ENCODE data around the gene CPED1.

The CPED1 gene

GRCh38 chr7:121294448-121294992 is 306.0 kb downstream of the CPED1 start:
- TF ChIP-seq CTCF (IDR thresholded peaks at IDR 0.05; ENCODE audit: insufficient read depth, low read depth, low read length, missing control alignments) = no peak
- DNase-seq (ENCODE audit: low read depth) = no peak
- no peak overlapping the region for H3K4me3 ChIP-seq (ENCODE audit: low read depth, low read length)

- no peak overlapping the region for H3K4me3 ChIP-seq (ENCODE audit: low read depth, low read length)
- no peak for TF ChIP-seq CTCF (IDR thresholded peaks at IDR 0.05; ENCODE audit: insufficient read depth, low read depth, low read length, missing control alignments)
- no peak for DNase-seq (ENCODE audit: low read depth)
Observed at GRCh38 chr7:121297843-121298242, 309.3 kb downstream of the CPED1 start.

GRCh38 chr7:121298831-121299239 is 310.3 kb downstream of the CPED1 start:
- no peak overlapping the region for H3K4me3 ChIP-seq (ENCODE audit: low read depth, low read length)
- no peak for TF ChIP-seq CTCF (IDR thresholded peaks at IDR 0.05; ENCODE audit: insufficient read depth, low read depth, low read length, missing control alignments)
- no peak for DNase-seq (ENCODE audit: low read depth)

GRCh38 chr7:121300685-121301420 is 312.3 kb downstream of the CPED1 start:
- no peak for TF ChIP-seq CTCF (IDR thresholded peaks at IDR 0.05; ENCODE audit: insufficient read depth, low read depth, low read length, missing control alignments)
- no peak for DNase-seq (ENCODE audit: low read depth)
- H3K4me3 ChIP-seq (ENCODE audit: low read depth, low read length) = no peak overlapping the region

- no peak for DNase-seq (ENCODE audit: low read depth)
- no peak for TF ChIP-seq CTCF (IDR thresholded peaks at IDR 0.05; ENCODE audit: insufficient read depth, low read depth, low read length, missing control alignments)
- H3K4me3 ChIP-seq (ENCODE audit: low read depth, low read length) = no peak overlapping the region
Observed at GRCh38 chr7:121301446-121302213, 313.1 kb downstream of the CPED1 start.

- TF ChIP-seq CTCF (IDR thresholded peaks at IDR 0.05; ENCODE audit: insufficient read depth, low read depth, low read length, missing control alignments) = no peak
- DNase-seq (ENCODE audit: low read depth) = peak; percentile 77
- H3K4me3 ChIP-seq (ENCODE audit: low read depth, low read length) = no peak overlapping the region
Observed at GRCh38 chr7:121302214-121302745, 313.8 kb downstream of the CPED1 start.
